H1 (cell line): Measurements from ENCODE around the gene AMHR2. TPM values are rescaled to one million over a fixed set of nuclear protein-coding genes. Genes with fewer than 3 reads are reported as not detected.

Source experiments
- CTCF ChIA-PET: fragments of 300-600 bp; sonication (Branson Sonifier 250); formaldehyde crosslinking; loops from one replicate; lab custom pipeline; 2021; ENCODE audit not compliant: partially characterized antibody; lab: Charles Lee
- POLR2A ChIA-PET: fragments of 300-600 bp; sonication (Branson Sonifier 250); formaldehyde crosslinking; loops from one replicate; lab custom pipeline; 2021; ENCODE audit warnings: inconsistent platforms; ENCODE audit not compliant: partially characterized antibody; lab: Charles Lee
- DNase-seq, 2 experiments: peaks; one replicate each; pipeline versions ENCODE4 v3.0.0 to v3.0.0-alpha.2; 2010 to 2022; ENCODE audit warnings: low spot score in 2 of 2, low read depth in 1 of 2, mixed read lengths in 1 of 2
- FAIRE-seq: peaks from 2 replicates; lab custom pipeline; 2011; peaks lifted over from hg19 to GRCh38; lab: Jason Lieb, UNC
- H2AFZ ChIP-seq: 2 replicates; pipeline ENCODE4 v1.8.1; 2012; ENCODE audit warnings: low read length, inconsistent platforms
- H2AK5ac ChIP-seq: 2 replicates; pipeline ENCODE4 v1.6.1; 2013; ENCODE audit warnings: low read depth, low read length
- H2BK120ac ChIP-seq: replicated peaks from 2 replicates; pipeline ENCODE3; 2013; ENCODE audit warnings: low read depth, low read length, inconsistent platforms
- H2BK12ac ChIP-seq: 2 replicates; pipeline ENCODE4 v1.6.1; 2013; ENCODE audit warnings: low read depth, low read length
- H2BK15ac ChIP-seq: 2 replicates; pipeline ENCODE4 v1.6.1; 2013; ENCODE audit warnings: low read length
- H2BK20ac ChIP-seq: 2 replicates; pipeline ENCODE4 v1.6.1; 2013; ENCODE audit warnings: low read length
- H2BK5ac ChIP-seq: 2 replicates; pipeline ENCODE4 v1.6.1; 2013; ENCODE audit warnings: low read depth, low read length
- H3K14ac ChIP-seq: 2 replicates; pipeline ENCODE4 v1.6.1; 2013; ENCODE audit warnings: inconsistent platforms; ENCODE audit not compliant: insufficient read length
- H3K18ac ChIP-seq: 2 replicates; pipeline ENCODE4 v1.6.1; 2013; ENCODE audit warnings: low read length; ENCODE audit errors: extremely low read depth
- H3K23ac ChIP-seq: 2 replicates; pipeline ENCODE4 v1.6.1; 2013; ENCODE audit warnings: inconsistent platforms; ENCODE audit not compliant: insufficient read length
- H3K23me2 ChIP-seq: 2 replicates; pipeline ENCODE4 v1.6.1; 2013; ENCODE audit warnings: low read depth, low read length
- H3K27ac ChIP-seq: 2 replicates; pipeline ENCODE4 v1.6.1; 2011; ENCODE audit warnings: low read depth, low read length, inconsistent platforms
- H3K27me3 ChIP-seq, 4 experiments: replicated peaks in 1 of 4; 1 replicate in 1 of 4; 2 replicates in 3 of 4; pipeline versions ENCODE4 v1.6.1 to v1.8.1; 2011 to 2013; ENCODE audit warnings: low read length in 3 of 4, mild to moderate bottlenecking in 3 of 4, inconsistent platforms in 2 of 4, mixed read lengths in 2 of 4, moderate library complexity in 1 of 4; ENCODE audit not compliant: control insufficient read depth in 3 of 4, insufficient read depth in 3 of 4; ENCODE audit errors: extremely low read depth in 1 of 4
- H3K36me3 ChIP-seq, 4 experiments: 2 replicates each; pipeline versions ENCODE4 v1.6.1 to v1.8.1; 2011 to 2013; ENCODE audit warnings: mild to moderate bottlenecking in 4 of 4, low read length in 3 of 4, moderate library complexity in 2 of 4, control low read depth in 1 of 4, inconsistent platforms in 1 of 4; ENCODE audit not compliant: insufficient read depth in 4 of 4, control insufficient read depth in 2 of 4
- H3K4ac ChIP-seq: replicated peaks from 2 replicates; pipeline ENCODE3; 2013; ENCODE audit warnings: low read length, low read depth, mixed read lengths, inconsistent platforms; ENCODE audit not compliant: insufficient read length
- H3K4me1 ChIP-seq, 4 experiments: replicated peaks in 1 of 4; 1 replicate in 1 of 4; 2 replicates in 3 of 4; pipeline versions ENCODE4 v1.6.1 to v1.8.1; 2011 to 2013; ENCODE audit warnings: low read length in 3 of 4, inconsistent platforms in 2 of 4, mixed read lengths in 1 of 4; ENCODE audit not compliant: insufficient read depth in 4 of 4, control insufficient read depth in 3 of 4
- H3K4me2 ChIP-seq, 2 experiments: 2 replicates each; pipeline versions ENCODE4 v1.6.1 to v1.8.1; 2011 to 2013; ENCODE audit warnings: low read depth in 2 of 2, low read length in 2 of 2, control low read depth in 1 of 2, inconsistent platforms in 1 of 2, mild to moderate bottlenecking in 1 of 2; ENCODE audit not compliant: insufficient read depth in 1 of 2
- H3K4me3 ChIP-seq, 4 experiments: fragments of 200-600, 300-600 bp in 1 of 4; sonication (generic), shearing (Covaris generic), sonication (Bioruptor Twin) in 1 of 4; 2 replicates each; pipeline versions ENCODE4 v1.5.1 to v1.8.1; 2011 to 2016; ENCODE audit warnings: low read length in 4 of 4, low read depth in 3 of 4, control low read depth in 2 of 4, inconsistent platforms in 2 of 4, mild to moderate bottlenecking in 2 of 4, mixed read lengths in 1 of 4, moderate library complexity in 1 of 4; ENCODE audit not compliant: insufficient read depth in 2 of 4; ENCODE audit errors: extremely low read depth in 1 of 4
- H3K56ac ChIP-seq: replicated peaks from 2 replicates; pipeline ENCODE3; 2013; ENCODE audit warnings: low read depth, mild to moderate bottlenecking, mixed read lengths, low read length, inconsistent platforms; ENCODE audit not compliant: insufficient read length
- H3K79me1 ChIP-seq: 2 replicates; pipeline ENCODE4 v1.6.1; 2013; ENCODE audit warnings: low read depth, low read length, control low read depth
- H3K79me2 ChIP-seq, 2 experiments: 2 replicates each; pipeline versions ENCODE4 v1.6.1 to v1.8.1; 2012 to 2013; ENCODE audit warnings: low read length in 2 of 2, mild to moderate bottlenecking in 2 of 2, inconsistent platforms in 1 of 2; ENCODE audit not compliant: insufficient read depth in 2 of 2, control insufficient read depth in 1 of 2
- H3K9ac ChIP-seq, 4 experiments: replicated peaks in 1 of 4; 1 replicate in 1 of 4; 2 replicates in 3 of 4; pipeline versions ENCODE4 v1.6.1 to v1.8.1; 2011 to 2013; ENCODE audit warnings: low read depth in 3 of 4, low read length in 3 of 4, control low read depth in 2 of 4, mild to moderate bottlenecking in 2 of 4, moderate library complexity in 2 of 4, inconsistent platforms in 1 of 4; ENCODE audit errors: extremely low read depth in 1 of 4
- H3K9me3 ChIP-seq, 2 experiments: 2 replicates each; pipeline versions ENCODE4 v1.6.1 to v1.8.1; 2012 to 2013; ENCODE audit warnings: mild to moderate bottlenecking in 2 of 2, moderate library complexity in 2 of 2, control low read depth in 1 of 2, inconsistent platforms in 1 of 2, low read depth in 1 of 2, low read length in 1 of 2, mixed read lengths in 1 of 2; ENCODE audit not compliant: insufficient read depth in 2 of 2
- H4K20me1 ChIP-seq, 2 experiments: replicated peaks in 1 of 2; 2 replicates each; pipeline versions ENCODE3 to v1.8.1; 2011 to 2013; ENCODE audit warnings: inconsistent platforms in 2 of 2, low read length in 2 of 2, mild to moderate bottlenecking in 1 of 2; ENCODE audit not compliant: insufficient read depth in 2 of 2, control insufficient read depth in 1 of 2
- H4K5ac ChIP-seq: 2 replicates; pipeline ENCODE4 v1.6.1; 2013; ENCODE audit warnings: low read length, low read depth, mixed read lengths, inconsistent platforms; ENCODE audit not compliant: insufficient read length
- H4K8ac ChIP-seq: 2 replicates; pipeline ENCODE4 v1.8.0; 2013; ENCODE audit warnings: mild to moderate bottlenecking, moderate library complexity, low read length, inconsistent platforms; ENCODE audit not compliant: insufficient read depth; ENCODE audit errors: extremely low read depth
- H4K91ac ChIP-seq: replicated peaks from 2 replicates; pipeline ENCODE3; 2013; ENCODE audit warnings: low read length, mixed read lengths, inconsistent platforms; ENCODE audit not compliant: insufficient read length
- BACH1 ChIP-seq: IDR thresholded peaks from 2 replicates; pipeline ENCODE4 v1.6.1; 2012; ENCODE audit warnings: low read length, improper control_type of control experiment
- CHD1 ChIP-seq: IDR thresholded peaks from 2 replicates; pipeline ENCODE4 v1.6.1; 2012; ENCODE audit warnings: low read depth, low read length, improper control_type of control experiment
- GABPA ChIP-seq: IDR thresholded peaks from 2 replicates; pipeline ENCODE4 v1.6.1; 2011; ENCODE audit warnings: mild to moderate bottlenecking, low read length, moderate library complexity, borderline replicate concordance; ENCODE audit not compliant: insufficient read depth
- RAD21 ChIP-seq, 2 experiments: IDR thresholded peaks in 1 of 2; conservative IDR thresholded peaks in 1 of 2; 2 replicates each; pipeline ENCODE4 v1.6.1; 2011; ENCODE audit warnings: low read depth in 2 of 2, low read length in 2 of 2, improper control_type of control experiment in 1 of 2, inconsistent platforms in 1 of 2, mild to moderate bottlenecking in 1 of 2, moderate library complexity in 1 of 2
- RBBP5 ChIP-seq: IDR thresholded peaks from 2 replicates; pipeline ENCODE4 v1.7.1; 2012; ENCODE audit warnings: low read depth, mild to moderate bottlenecking, inconsistent platforms, low read length, moderate library complexity, borderline replicate concordance
- RFX5 ChIP-seq: IDR thresholded peaks from 2 replicates; pipeline ENCODE4 v1.6.1; 2011; ENCODE audit warnings: low read depth, low read length, improper control_type of control experiment, borderline replicate concordance
- WGBS, 2 experiments: shearing (Covaris generic) in 1 of 2; methylation state at CpG; one replicate each; pipeline versions ENCODE4 v1.1.6 to v1.1.7; 2013 to 2015; ENCODE audit warnings: low lambda C conversion rate in 2 of 2, mixed read lengths in 2 of 2, inconsistent platforms in 1 of 2, low coverage in 1 of 2, missing lambda C conversion rate in 1 of 2; ENCODE audit not compliant: insufficient replicate concordance in 2 of 2, insufficient coverage in 1 of 2, insufficient read length in 1 of 2; ENCODE audit errors: extremely low coverage in 1 of 2, missing lambda C conversion rate in 1 of 2; 5-methylcytosine and 5-hydroxymethylcytosine counted together
- polyA plus RNA-seq, 7 experiments: library from polyadenylated mRNA; depleted of rRNA in 3 of 7; stranded (reverse) in 5 of 7; unstranded in 2 of 7; fragments of >200 nt in 5 of 7; fragments of 200-250 nt in 2 of 7; gene quantifications; 1 replicate in 5 of 7; 2 replicates in 1 of 7; 4 replicates in 1 of 7; pipeline versions ENCODE4 v1.2.1 to v1.2.3, GENCODE V29; 2011 to 2013; ENCODE audit warnings: missing spikeins in 2 of 7, mixed read lengths in 2 of 7
- total RNA-seq: library from RNA; stranded (reverse); fragmentation: NEBNext Ultra II Directional; extraction: Animal tissue kit (Norgen Biotek cat#: 25700); gene quantifications from 2 replicates; pipeline ENCODE4 v1.2.1, GENCODE V29; 2021

AMHR2 gene
- total and polyA plus RNA-seq, 2 of the 8 experiments (the other 6 are each of a cell fraction or from before 2014, with no cell fraction given), result 0.29 to 0.35 TPM

DNA sequence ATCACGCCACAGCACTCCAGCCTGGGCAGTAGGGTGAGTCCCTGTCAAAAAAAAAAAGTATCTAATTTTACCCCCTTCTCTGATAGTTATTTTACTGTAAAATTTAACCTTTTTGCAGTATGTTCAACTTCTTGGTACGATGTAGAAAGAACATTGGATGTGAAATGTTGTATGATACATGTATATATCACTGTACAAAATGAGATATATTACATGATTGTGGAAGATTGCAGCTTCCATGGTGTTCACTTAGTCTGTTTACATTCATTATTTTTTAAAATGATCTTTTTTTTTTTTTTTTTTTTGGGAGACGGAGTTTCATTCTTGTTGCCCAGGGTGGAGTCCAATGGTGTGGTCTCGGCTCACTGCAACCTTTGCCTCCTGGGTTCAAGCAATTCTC, 34.7 kb upstream of the AMHR2 start:
- Histone ChIP-seq H3K56ac (no peak overlapping the region), H3K9ac (no peak overlapping the region), H3K27me3 (no peaks in the 10 kb centered on the region), H2AK5ac (no peak overlapping the region), H4K20me1 (peaks cover 0 to 2% of the 10 kb centered on the region in 2 experiments), H3K36me3 (peaks cover 3 to 31% (median 4%) of the 10 kb centered on the region in 4 experiments; a peak in 5 of 8 replicates), H3K27ac (no peak overlapping the region), H4K91ac (no peak overlapping the region), H2BK15ac (no peak overlapping the region), H3K79me2 (peaks cover 8 to 79% of the 10 kb centered on the region in 2 experiments), H2AFZ (no peak overlapping the region), H3K14ac (no peak overlapping the region), H3K23ac (no peak overlapping the region), H2BK120ac (no peak overlapping the region), H3K79me1 (no peaks in the 10 kb centered on the region; the same call in 1 of the 2 replicates), H3K4me1 (no peaks in the 10 kb centered on the region), H3K9me3 (no peaks in the 10 kb centered on the region), H3K4ac (no peak overlapping the region), H2BK20ac (no peak overlapping the region), H3K4me3 (no peak overlapping the region), H4K5ac (no peak overlapping the region), H3K23me2 (no peaks in the 10 kb centered on the region), H2BK5ac (no peak overlapping the region), H3K18ac (no peak overlapping the region), H4K8ac (no peak overlapping the region), H2BK12ac (no peak overlapping the region), H3K4me2 (no peak overlapping the region; a peak in 1 of 4 replicates)
- ChIA-PET POLR2A (interaction anchor here (0.6 to 4.6 kb wide), 3 partner anchors 8 to 897 kb away, joined by 5 to 22 read pairs (median 16); partner anchors contain the start of gene SP1), CTCF (interaction anchor here (3.2 kb wide), 1 partner anchor 36 kb away, joined by 25 read pairs; no protein-coding TSS in a partner anchor)
- 93% methylated on average over 4 of the region's 4 CpGs; no CpG with 5 or more reads in 1 of the 2 experiments for WGBS, 2 experiments
- FAIRE-seq (no peak), DNase-seq (no peak)
- TF ChIP-seq GABPA (no peak), RFX5 (no peak), RBBP5 (no peak), CHD1 (no peak), RAD21 (IDR thresholded peaks at IDR 0.05 in 1 of 2, conservative IDR thresholded peaks at IDR 0.05 in 1 of 2; ENCODE audit: low read depth in 2 of 2, low read length in 2 of 2) (no peak), BACH1 (no peak)
